ENCODE results near the gene SLC16A2.

- TF ChIP-seq CTCF (conservative IDR thresholded peaks at IDR 0.05; ENCODE audit: low read length) (no peak), EZH2phosphoT487 (IDR thresholded peaks at IDR 0.05; ENCODE audit: borderline replicate concordance) (no peak)
These were observed 40.1 kb downstream of the SLC16A2 start for GRCh38 chrX:74461384-74461783.

Data from Loucy (cell line).